HTERT RPE-1 (cell line): ENCODE measurements around the gene OR2A2.

Source experiments
- in situ Hi-C: fragments of 300-500 bp; cut with MboI; formaldehyde crosslinking; loops from 4 replicates; pipeline ENCODE4 v1.14.3; 2020; ENCODE audit warnings: low sequenced_read_pairs

Gene OR2A2

DNA sequence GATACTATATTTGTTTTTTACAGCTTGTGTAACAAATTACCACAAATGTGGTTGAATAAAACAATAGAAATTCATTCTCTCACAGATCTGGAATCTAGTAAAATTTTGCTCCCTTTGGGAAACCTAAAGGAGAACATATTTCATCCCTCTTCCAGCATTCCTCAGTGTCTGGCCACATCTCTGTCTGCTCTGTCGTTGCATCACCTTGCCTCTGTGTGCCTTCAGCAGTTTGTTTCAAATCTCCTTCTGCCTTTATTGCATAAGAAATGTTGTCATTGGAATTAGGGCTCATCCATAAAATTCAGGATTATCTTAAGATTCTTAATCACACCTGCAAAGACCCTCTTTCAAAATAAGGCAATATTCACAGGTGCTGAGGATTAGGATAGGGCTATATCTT lies 28.1 kb downstream of the OR2A2 start:
- in situ Hi-C loops = no loop called here

- in situ Hi-C loops = no loop called here
Measured at GRCh38 chr7:144142187-144142586, 32.8 kb downstream of the OR2A2 start.

DNA sequence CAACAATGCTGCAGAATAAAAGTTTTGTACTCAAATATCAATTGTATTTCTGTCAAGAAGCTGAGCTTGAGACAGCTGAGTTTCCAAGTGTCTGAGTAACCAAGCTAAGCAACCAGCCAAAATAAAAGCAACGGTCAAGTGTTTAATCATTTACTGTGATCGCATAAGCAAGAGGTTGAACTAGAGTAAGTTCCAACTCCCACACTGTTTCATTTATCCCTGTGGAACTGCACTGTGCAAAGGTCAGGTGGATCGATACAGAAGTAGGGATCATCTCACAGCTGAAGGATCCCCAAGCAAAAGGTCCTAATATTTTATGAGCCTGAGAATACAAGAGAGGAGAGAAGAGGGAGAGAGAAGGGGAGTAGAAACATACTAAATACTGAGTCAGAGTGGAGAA lies 35.0 kb downstream of the OR2A2 start:
- in situ Hi-C loops = no loop called here

GRCh38 chr7:144148224-144148827 lies 38.9 kb downstream of the OR2A2 start:
- in situ Hi-C loops = no loop called here

- in situ Hi-C loops = no loop called here
Measured at GRCh38 chr7:144158861-144159260, 49.5 kb downstream of the OR2A2 start.
